ENCODE results near the gene AKT1.
"Not testable (repeated sequence)": the region's sequence is repeated elsewhere in the genome, so short reads cannot be mapped to it uniquely, and the experiment has no call there.

The AKT1 gene

GRCh38 chr14:104739026-104739425 is 56.5 kb downstream of the AKT1 start:
- DNase-seq (ENCODE audit: low read depth), result no peak

- no peak for DNase-seq (ENCODE audit: low read depth)
These were observed 57.1 kb downstream of the AKT1 start for GRCh38 chr14:104738375-104739019.

GRCh38 chr14:104735830-104736642 is 59.5 kb downstream of the AKT1 start:
- no peak for DNase-seq (ENCODE audit: low read depth)

GRCh38 chr14:104734991-104735779 is 60.4 kb downstream of the AKT1 start:
- no peak for DNase-seq (ENCODE audit: low read depth)

- DNase-seq (ENCODE audit: low read depth), result no peak
These were observed 61.0 kb downstream of the AKT1 start for GRCh38 chr14:104734601-104734990.

- DNase-seq (ENCODE audit: low read depth), result no peak
These were observed 61.4 kb downstream of the AKT1 start for GRCh38 chr14:104734051-104734587.

- no peak for DNase-seq (ENCODE audit: low read depth)
These were observed 62.4 kb downstream of the AKT1 start for GRCh38 chr14:104732931-104733681.

GRCh38 chr14:104732355-104732804 is 63.2 kb downstream of the AKT1 start:
- no peak for DNase-seq (ENCODE audit: low read depth)

- no peak for DNase-seq (ENCODE audit: low read depth)
These were observed 63.9 kb downstream of the AKT1 start for GRCh38 chr14:104731320-104732294.

- no peak for DNase-seq (ENCODE audit: low read depth)
These were observed 65.1 kb downstream of the AKT1 start for GRCh38 chr14:104730487-104730886.

GRCh38 chr14:104729835-104730181 is 65.7 kb downstream of the AKT1 start:
- no peak for DNase-seq (ENCODE audit: low read depth)

- DNase-seq (ENCODE audit: low read depth), result not testable (repeated sequence)
These were observed 66.2 kb downstream of the AKT1 start for GRCh38 chr14:104729176-104729834.

GRCh38 chr14:104728631-104729030 is 66.9 kb downstream of the AKT1 start:
- no peak for DNase-seq (ENCODE audit: low read depth)

- DNase-seq (ENCODE audit: low read depth), result no peak
These were observed 68.7 kb downstream of the AKT1 start for GRCh38 chr14:104726600-104727451.

GRCh38 chr14:104725772-104726548 is 69.6 kb downstream of the AKT1 start:
- no peak for DNase-seq (ENCODE audit: low read depth)

- DNase-seq (ENCODE audit: low read depth), result peak; percentile 37
These were observed 70.4 kb downstream of the AKT1 start for GRCh38 chr14:104724981-104725771.

- peak; percentile 44 for DNase-seq (ENCODE audit: low read depth)
These were observed 71.1 kb downstream of the AKT1 start for GRCh38 chr14:104724407-104724980.

Data from CMK (cell line).